ENCODE data around the gene CSNK1D.

CSNK1D gene

DNA sequence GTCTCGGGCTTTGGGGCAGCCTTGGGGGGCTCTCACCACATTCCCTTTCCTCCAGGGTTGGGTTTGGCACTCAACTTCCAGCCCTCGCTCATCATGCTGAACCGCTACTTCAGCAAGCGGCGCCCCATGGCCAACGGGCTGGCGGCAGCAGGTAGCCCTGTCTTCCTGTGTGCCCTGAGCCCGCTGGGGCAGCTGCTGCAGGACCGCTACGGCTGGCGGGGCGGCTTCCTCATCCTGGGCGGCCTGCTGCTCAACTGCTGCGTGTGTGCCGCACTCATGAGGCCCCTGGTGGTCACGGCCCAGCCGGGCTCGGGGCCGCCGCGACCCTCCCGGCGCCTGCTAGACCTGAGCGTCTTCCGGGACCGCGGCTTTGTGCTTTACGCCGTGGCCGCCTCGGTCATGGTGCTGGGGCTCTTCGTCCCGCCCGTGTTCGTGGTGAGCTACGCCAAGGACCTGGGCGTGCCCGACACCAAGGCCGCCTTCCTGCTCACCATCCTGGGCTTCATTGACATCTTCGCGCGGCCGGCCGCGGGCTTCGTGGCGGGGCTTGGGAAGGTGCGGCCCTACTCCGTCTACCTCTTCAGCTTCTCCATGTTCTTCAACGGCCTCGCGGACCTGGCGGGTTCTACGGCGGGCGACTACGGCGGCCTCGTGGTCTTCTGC lies 36.3 kb downstream of the CSNK1D start:
- no peak for DNase-seq

DNA sequence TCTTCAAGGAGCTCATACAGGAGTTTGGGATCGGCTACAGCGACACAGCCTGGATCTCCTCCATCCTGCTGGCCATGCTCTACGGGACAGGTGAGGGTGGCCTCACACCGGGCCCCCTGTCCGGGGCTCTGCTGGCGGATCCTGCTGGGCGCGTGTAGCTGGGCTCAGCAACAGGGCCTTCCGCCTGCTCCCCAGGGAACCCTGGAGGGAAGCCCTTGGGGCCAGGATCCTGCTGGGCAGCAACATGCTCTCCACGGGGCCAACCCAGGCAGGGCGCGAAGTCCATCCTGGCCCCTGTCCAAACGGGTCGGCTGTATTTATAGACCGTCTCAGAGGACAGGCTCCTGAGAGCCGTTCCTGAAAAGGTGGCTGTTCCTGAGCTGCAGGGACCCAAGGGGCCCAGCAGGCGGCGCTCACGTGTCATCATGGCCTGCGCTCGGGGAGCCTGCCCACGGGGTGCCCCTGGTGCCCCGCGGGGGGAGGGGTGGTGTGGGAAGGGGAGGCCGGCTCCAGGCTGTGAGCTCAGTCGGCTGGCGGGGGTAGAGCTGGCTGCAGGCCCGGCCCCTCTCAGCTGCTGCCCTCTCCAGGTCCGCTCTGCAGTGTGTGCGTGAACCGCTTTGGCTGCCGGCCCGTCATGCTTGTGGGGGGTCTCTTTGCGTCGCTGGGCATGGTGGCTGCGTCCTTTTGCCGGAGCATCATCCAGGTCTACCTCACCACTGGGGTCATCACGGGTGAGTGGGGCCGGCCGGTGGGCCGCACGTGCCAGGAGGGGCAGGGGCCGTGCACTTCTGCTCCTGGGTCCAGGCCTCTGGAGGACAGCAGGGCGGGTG lies 37.1 kb downstream of the CSNK1D start:
- DNase-seq: peak; percentile 60

DNA sequence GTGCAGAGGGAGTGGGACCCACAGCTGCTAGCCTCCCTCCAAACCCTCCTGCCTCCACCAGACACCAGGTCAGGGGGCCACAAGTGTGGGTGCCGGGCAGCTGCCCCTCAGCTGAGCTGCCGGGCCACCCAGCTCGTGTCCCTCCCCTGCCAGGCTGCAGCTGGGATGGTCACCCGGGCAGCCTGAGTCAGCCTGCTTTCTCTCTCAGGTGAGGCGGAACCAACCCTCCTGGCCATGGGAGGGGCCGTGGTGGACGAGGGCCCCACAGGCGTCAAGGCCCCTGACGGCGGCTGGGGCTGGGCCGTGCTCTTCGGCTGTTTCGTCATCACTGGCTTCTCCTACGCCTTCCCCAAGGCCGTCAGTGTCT lies 37.7 kb downstream of the CSNK1D start:
- DNase-seq: no peak

DNA sequence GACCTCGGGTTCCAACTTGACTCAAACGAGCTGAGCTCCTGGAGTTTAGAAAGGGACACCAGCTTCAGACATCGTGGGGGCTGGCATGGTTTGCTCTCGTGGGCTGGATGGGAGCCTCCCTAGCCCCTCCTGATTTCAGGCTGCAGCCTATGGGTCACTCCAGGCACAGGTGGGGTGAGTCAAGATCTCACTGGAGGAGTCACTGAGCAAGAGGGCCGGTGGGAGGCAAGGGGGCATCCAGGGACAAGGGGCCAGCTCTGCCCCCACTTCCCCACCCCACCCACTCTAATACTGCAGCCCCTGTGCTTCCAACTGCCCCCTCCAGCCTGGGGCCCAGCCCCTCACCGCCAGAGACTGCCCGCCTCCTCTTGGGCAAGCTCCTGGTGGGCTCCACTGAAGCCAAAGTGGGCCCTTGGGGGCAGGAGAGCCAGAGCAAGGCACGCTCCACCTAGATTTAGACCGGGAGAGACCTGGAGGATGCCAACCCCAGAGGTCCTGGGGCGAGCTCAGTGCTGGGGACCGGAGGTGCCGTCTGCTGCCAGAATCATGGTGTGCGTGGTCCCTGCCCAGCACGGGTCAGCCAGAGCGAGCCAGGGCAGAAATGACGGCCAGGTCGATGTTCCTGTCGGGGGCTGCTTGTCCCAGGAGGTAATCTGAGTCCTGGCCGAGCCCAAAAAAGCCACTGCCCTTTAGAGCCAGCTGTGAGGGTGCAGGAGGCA lies 38.3 kb downstream of the CSNK1D start:
- no peak for DNase-seq

DNA sequence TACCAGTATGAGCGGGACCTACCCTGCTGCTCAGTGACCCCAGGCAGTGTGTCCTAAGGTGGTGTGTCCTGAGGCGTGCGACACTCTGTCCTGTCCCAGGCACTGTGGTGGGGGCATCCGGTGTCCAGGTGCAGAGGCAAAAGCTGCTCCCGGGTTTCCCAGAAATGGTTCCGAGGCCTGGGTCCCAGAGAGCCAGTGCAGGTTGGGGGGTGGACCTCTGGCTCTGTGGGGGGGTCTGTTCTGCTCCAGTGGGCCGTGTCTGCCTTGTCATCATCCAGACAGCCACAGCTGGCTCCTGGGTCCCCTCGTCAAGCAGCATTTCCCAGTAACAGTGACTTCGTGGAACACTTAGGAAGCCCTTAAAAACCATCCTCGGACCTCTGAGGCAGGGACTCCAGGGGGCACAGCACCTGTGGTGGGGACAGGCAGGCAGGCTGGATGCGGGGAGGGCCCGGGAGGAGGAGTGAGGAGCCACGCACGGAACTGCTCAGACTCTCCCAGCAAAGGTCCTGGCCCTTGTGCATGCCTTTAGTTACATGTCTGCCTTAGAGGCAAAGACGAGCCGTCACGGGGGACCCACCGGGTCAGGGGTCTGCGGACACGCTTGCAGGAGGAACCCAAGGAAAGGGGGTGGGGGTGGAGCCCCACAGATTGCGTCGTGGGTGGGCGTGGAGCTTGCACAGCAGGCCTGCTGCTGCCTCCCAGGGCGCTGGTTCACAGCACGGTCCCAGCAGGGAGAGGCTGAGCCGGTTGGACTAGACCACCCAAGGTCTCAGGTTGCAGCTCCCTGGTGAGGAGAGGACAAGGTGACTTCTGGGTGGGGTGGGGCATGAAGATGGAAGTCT lies 39.1 kb downstream of the CSNK1D start:
- no peak for DNase-seq

DNA sequence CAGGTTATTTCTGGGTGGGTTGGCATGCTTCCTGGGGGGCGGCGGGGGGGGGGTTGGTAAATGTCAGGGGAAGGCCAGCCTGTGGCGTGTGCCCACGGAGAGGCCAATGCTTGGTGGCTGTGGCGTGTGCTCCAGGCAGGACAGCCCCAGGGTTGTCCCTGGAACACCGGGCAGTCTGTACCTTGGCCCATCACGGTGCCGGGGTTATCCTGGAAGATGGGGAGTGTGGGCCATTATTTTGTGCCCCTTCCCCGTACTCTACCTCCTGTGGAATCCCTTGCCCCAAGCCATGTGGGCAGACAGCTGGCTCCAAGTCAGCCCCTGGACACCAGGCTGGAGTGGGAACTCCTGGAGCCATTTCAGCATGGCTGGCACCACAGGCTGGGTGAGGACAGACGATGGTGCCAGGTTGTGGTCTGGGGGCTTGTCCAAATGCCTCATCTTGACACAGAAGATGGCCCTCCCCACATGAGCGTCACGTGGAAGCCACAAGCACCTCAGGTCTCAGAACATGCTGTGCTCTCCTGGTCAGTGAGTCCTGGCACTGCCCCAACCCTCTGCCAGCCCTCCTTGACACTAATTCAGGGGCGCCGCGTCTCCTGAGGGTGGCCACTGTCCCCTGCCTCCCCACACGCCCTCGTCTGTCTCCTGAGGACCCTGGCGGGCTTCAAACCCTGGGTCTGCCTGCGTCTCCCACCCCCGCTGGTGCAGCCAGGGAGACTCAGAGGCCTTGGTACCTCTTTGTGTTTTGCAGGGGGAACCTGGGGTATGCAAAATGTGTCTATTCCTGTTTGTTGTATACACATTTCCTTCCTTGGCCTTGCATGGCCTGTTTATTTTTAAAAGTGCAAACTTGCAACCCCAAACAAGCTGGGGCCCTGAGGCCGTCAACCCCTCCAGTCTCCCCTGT lies 40.4 kb downstream of the CSNK1D start:
- DNase-seq: no peak

DNA sequence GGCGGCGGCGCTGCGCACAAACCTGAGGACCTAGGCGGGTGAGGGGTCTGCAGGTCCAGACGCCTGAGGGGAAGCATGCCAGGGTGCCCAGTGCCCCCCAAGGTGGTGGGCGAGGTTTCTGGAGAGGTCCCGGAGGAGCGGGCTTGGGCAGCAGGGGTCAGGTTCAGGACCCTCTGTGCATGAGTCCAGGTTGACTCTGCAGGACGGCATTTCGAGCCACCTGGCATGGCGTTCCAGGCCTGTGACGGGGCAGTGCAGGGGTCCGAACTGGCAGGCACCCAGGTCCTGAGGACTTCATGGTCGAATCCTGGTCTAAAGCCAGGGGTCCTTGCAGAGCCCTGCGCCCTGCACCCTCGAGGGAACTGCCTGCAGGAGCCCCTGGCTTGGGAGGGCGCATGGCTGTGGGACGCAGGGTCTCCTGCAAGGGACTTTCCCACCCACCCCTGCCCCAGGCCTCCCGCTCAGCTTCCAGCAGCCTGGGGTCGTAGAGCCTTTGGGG lies 41.1 kb downstream of the CSNK1D start:
- DNase-seq: no peak

DNA sequence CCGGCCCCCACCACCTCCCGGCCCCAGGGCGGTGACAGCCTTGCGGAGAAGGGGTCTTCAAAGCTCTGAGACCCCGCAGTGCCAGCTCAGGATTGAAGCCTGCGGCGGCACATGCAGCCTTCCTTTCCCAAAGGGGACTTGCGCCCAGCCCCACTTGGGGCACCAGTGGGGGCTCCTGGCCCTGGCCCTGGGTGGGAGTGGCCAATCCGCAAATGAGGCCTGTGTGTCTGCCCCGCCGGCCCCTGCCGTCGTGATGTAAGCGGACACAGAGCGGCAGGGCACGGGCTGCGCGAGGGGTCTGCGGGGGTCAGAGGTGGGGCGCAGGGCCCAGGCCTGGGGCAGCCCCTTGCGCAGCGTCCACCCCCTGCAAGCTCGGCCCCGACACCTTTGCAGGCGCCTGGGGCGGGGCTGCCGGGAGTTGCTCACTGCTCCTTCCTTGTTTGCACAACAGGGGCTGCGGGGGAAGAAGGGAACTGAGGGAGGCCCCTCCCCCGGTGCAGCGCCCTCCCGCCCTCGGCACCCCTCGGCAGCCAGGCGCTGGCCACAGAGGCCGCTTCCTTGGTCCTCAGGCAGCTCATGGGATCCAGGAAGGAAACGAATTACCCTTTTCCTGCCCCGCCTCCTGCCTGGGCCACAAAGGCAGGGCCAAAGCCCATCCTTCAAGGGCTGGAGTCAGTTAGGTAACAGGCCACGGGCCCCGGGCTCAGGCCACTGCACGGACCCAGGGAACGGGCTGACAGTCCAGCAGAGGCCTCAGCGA lies 41.8 kb downstream of the CSNK1D start:
- no peak for DNase-seq

DNA sequence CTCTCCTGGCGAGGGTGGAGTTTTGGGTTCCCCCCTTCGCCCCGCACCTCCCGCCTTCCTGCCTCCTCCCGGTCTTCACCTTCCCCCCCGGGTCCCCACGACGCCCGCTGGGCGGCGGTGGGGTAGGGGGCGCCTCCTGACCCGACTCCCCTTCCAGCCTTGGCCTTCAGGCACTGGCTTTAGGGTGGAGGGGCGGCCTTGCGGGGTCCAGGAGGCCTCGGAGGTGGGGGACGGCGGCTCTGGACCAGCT lies 42.3 kb downstream of the CSNK1D start:
- DNase-seq: no peak

DNA sequence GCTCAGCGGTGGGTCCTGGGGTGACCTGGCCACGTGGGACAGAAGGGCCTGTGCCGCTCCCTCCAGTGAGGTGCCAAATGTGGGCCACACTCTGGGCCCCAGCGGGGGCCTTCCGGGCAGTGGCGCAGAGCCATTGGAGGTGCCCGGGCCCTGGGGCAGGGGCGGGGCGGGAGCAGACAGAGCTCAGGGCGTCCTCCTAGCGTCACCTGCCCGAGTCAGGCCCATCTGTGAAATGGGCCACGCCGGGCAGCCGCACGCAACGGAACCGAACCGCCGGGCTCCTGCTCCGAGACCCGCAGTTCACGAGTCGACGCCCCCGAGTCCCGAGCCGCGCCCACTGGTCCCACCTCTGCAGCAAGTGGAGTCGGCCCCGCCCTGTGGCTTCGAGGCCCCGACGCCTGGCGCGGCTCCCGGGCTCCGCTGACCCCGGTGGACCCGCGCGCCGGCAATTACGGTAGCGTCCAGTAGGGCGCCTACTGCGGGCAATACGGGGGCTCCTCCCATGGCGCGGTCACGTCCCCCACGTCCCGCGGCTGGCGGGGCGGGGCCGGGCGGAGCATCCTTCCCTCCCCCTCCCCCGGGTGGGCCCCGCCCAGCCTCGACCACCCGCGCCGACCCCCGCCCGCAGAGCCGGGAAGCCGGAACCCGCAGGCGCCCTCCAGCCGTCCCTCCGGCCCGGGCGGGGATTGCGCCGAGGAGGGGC lies 42.7 kb downstream of the CSNK1D start:
- DNase-seq: peak; percentile 47

DNA sequence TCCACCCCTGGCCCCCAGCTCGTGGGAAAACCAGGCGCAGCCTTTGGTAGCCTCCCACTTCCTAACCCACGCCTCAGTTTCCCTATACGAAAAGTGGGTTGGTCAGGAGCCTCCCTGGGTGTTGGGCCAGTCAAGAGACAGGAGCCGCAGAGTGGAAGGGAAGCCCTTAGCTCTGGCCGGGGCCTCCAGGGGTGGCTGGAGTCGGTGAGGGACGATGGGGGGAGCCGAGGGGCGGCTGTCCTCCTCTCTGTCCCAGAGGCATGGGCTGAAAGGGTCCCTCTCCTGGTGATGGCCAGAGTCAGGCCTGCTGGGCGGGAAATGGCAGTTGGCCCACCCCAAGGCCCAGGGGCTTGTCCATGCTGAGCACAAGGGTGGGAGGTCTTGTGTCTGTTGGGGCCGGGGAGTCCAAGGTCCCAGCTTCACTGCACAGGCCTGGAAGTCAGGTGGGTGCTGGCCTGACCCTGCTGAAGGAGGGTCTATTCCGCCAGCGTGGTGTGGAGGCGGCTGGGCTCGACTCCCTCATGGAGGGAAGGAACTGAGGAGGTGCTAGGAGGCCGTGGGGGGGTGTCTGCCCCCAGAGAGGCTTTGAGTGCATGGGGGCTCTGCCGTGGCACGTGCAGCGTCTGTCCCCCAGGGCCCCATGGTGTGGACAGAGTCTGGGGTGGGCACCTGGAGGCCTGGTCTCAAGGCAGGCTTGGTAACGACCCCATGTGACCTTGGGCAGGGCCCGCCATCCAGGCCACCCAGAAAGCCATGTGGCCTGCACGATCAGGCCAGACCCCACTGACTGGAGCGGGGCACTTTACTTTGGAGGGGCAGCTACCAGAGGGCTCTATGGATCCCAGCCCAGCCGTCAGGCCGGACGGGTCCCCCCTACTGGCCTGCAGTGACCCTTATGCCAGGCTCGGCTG lies 43.5 kb downstream of the CSNK1D start:
- no peak for DNase-seq

DNA sequence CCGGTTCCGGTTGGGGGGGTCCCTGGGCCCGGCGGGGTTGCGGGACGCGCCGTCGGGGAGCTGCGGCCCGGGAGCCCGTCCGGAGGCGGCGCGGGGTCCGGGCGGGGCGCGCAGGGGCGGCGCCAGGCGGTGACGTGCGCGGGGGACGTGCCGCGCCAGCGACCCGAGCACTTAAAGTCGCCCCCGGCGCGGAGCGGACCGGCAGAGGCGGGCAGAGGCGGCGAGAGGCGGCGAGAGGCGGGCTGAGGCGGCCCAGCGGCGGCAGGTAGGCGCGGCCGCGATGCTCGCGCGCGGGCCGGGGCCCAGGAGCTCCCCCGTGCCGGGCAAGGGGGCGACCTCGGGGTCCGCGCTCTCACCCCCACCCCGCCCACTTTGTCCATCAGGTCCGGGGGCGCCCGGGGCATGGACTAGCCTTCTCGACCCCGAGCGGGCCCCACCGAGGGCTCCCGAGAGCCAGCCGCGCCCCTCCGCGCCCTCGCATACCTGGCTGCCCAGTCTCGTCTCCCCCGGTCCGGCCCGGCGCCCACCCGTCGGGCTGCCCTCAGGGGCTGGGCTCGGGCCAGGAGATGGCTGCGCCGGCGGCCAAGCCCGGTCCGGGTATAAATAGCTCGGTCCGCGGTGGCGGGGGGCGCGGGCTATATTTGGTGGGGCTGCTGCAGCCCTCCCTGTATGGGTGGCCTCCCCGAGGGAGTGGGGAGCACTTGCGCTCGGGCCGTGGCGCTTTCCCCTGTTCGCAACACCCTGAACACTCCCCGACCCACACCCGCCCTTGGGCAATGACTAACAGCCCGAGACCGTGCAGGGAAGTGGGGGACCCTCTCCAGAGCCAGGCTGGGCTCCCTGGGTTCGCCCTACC lies 44.4 kb downstream of the CSNK1D start, which contains the start of gene SLC16A3:
SLC16A3 (plus strand) TSS at position 201 of the 856 bp plus-strand sequence. CDS start 6,967 bp downstream, outside the sequence.
- peak; percentile 54 for DNase-seq

DNA sequence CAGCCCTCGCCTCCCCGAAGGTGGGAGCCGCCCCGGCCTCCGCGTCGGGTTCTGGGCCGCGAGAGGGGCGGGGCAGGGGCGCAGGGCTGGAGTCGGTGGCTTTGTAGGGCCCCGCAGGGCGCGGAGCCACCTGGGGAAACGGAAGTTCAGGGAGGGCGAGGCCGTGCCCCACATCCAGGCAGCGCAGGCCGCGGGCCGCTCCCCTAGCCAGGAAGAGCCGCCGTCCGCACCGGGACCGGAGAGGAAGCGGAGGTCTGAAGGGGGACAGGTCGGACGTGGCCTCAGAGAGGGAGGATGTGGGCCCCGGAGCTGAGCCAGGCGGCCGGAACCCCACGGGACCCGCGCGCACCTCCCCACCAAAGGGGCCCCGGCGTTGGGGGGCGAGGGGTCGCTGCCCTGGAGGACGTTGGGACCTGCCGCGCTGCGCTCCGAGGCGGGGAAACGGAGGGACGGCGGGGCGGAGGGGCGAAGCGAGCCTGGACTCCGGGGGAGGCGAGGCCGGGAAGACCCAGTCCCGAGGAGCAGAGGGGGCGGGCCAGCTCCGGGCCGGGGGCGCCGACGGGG lies 45.1 kb downstream of the CSNK1D start:
- peak; percentile 59 for DNase-seq

DNA sequence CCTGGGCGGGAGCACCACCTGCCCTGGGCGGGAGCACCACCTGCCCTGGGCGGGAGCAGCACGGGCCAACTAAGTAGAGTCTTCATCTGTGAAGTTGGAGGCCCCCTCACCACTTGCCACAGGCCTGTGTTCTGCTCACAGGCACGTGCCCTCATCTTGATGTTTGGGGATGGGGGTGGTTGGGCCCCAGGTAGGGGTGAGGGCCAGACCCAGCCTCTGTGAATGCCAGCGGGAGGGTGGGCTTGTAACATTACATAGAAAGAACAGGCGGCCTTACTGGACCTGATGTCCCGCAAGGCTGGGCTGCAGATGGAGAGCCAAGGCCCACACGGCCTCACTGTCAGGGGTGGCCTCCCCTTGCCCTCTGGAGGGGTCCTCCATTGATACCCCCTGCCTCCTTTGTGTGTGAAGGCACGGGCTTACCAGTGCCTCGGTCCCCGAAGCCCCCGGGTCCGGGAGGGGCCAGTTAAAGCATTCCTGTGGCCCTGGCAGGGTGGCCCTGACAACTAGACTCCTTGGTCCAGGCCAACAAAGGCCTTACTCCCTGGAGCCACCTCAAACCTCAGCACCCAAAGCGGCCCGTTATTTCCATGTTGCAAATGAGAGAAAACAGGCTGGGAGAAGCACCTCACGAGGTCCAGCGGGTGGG lies 45.7 kb downstream of the CSNK1D start:
- DNase-seq: no peak

DNA sequence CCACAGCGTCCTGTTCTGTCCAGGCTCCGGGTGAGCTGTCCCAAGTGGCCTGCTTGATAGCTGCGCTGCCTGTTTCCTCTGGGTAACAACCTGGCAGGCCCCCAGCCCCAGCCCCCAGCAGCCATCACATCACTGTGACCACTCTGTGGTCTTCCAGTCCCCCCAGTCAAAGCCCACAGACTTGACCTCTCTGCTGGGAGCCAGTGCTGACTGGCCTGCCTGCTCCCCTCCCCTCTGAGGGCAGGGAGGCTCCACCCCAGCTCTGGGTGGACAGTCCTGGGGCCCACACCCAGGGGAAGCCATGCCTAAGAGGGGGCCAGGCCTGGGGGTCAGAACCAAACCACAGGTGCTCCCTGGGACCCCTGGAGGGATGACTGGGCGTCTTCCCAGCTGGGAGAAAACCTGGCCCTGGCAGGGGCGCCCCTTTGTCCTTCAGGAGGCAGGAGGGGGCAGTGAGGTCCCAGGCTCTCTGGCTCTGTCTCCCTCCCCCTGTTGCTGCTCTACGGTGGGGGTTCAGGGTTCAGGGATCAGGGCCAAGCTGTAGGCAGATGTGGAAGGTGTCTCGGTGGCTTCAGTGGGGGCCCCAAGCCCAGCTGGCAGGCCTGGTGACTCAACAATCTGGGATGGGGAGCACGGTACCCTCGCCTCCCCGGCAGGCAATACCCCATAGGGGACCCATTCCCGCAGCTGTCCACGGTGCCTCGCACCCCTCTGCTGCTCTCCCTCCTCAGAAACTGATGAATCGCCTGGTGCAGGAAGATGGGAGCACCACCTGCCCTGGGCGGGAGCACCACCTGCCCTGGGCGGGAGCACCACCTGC lies 46.5 kb downstream of the CSNK1D start:
- no peak for DNase-seq

DNA sequence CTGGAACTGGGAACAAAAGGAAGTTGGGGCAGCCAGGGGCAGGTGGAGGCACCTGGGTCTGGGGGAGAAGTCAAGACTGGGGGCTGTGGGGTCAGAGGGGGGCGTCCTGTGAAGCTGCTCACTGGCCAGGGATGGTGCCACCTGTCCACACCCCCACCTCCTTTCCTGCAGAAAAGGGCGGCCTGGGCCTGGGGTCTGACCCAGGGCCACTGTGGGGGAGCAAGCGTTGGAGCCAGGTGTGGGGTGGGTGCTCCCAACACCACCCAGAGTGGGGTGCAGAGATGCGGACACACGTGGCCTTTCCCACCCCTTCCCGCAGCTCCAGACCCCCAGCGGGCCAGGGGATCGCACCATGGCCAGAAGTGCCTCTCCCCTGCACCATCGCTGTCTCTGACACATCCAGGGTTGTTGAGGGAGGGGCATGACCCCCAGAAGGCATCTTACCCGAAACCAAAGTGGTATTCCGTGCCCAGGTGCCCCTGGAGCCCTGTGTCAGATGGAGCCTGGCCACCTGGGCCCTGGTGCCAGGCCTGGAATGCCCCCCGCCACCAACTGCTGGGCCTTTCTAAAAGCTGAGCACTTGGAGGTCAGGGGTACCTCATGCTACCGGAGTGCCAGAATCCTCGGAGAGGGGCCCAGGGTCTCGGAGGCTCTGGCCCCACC lies 47.2 kb downstream of the CSNK1D start:
- DNase-seq: no peak
